ENCODE results near the gene DNM2.

DNA sequence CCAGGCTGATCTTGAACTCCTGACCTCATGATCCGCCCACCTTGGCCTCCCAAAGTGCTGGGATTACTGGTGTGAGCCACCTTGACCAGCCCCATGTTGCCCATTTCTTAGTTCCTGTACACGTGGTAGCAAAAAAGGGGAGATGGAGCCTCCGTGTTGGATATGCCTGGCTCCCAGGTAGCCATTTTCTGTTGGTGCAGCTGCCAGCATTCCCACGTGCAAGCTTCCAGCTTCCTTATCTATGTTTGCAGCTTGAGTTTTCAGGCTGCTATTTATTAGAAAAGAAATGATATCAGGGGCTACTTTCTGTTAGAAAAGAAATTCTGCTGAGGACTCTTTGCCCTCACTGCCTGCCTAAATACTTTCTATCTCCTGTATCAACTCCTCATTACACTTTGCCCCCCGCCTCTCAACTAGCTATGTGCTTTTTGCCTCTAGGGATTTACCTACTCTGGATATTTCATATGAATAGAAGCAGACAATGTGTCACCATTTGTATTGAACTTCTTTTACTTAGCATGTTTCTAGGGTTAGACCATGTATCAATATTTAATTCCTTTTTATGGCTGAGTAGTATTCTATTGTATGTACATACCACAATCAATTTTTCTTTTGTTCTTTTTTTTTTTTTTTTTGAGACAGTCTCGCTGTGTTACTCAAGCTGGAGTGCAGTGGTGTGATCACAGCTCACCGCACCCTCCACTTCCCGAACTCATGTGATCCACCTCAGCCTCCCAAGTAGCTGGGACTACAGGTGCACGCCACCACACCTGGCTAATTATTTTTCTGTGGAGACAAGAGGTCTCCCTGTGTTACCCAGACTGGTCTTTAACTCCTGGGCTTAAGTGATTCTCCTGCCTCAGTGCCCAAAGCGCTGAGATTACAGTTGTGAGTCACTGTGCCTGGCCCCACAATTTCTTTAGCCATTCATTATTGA, 121.5 kb downstream of the DNM2 start:
- TF ChIP-seq POLR2AphosphoS5 (IDR thresholded peaks at IDR 0.05; ENCODE audit: borderline replicate concordance, low read depth, low read length) (no peak), EZH2 (IDR thresholded peaks at IDR 0.05) (no peak), FOXP2 (optimal IDR thresholded peaks at IDR 0.05; ENCODE audit: control extremely low read depth, extremely low read length, insufficient read depth) (no peak)
